ENCODE data around the gene FBXL22.
"Not testable (repeated sequence)": the region's sequence is repeated elsewhere in the genome, so short reads cannot be mapped to it uniquely, and the experiment has no call there.

FBXL22 gene

DNA sequence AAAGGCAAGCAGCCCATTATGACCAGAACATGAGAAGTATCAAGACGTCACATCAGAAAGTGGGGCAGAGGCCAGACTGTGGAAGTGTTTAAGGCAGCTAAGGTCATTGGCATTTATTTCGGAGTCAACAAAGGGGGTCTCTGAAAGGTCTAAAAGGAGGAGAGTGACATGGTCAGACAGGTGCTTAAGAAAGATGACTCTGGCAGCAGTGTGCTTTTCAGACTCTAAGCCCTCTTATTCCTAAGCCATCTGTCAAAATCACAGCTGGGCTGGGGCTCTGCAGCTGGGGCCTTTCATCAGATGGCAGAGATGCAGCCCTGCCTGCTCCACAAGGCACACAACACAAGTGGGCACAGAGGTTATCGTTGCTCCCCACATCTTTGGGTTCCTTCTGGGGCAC lies 14.0 kb downstream of the FBXL22 start:
- no peak for DNase-seq (ENCODE audit: low read depth, low spot score)

DNA sequence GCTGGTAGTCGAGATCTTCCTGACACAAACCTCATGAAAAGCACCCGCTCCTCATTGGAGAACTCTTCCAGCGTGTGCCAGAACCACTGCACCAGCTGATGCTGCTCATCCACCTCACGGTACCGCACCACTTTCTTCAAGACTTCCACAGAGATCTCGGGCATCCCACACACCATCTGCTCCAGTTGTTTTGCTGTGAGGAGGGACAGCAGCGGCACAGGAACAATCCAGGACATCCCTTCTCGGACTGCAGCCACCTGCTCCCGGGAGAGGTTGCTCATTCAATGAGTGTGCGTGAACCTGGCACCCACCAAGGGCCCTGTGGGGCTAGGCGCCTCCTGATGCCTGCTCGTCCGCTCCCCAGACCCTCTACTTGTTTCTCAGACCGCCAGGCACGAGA lies 15.1 kb downstream of the FBXL22 start:
- DNase-seq (ENCODE audit: low read depth, low spot score), result no peak

GRCh38 chr15:63615935-63616334 lies 18.7 kb downstream of the FBXL22 start:
- no peak for DNase-seq (ENCODE audit: low read depth, low spot score)

DNA sequence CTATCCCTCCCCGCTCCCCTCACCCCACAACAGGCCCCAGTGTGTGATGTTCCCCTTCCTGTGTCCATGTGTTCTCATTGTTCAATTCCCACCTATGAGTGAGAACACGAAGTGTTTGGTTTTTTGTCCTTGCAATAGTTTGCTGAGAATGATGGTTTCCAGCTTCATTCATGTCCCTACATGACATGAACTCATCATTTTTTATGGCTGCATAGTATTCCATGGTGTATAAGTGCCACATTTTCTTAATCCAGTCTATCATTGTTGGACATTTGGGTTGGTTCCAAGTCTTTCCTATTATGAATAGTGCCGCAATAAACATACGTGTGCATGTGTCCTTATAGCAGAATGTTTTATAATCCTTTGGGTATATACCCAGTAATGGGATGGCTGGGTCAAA lies 20.0 kb downstream of the FBXL22 start:
- not testable (repeated sequence) for DNase-seq (ENCODE audit: low read depth, low spot score)

GRCh38 chr15:63617627-63618026 lies 20.4 kb downstream of the FBXL22 start:
- not testable (repeated sequence) for DNase-seq (ENCODE audit: low read depth, low spot score)

GRCh38 chr15:63620760-63621159 lies 23.6 kb downstream of the FBXL22 start:
- DNase-seq (ENCODE audit: low read depth, low spot score), result not testable (repeated sequence)

DNA sequence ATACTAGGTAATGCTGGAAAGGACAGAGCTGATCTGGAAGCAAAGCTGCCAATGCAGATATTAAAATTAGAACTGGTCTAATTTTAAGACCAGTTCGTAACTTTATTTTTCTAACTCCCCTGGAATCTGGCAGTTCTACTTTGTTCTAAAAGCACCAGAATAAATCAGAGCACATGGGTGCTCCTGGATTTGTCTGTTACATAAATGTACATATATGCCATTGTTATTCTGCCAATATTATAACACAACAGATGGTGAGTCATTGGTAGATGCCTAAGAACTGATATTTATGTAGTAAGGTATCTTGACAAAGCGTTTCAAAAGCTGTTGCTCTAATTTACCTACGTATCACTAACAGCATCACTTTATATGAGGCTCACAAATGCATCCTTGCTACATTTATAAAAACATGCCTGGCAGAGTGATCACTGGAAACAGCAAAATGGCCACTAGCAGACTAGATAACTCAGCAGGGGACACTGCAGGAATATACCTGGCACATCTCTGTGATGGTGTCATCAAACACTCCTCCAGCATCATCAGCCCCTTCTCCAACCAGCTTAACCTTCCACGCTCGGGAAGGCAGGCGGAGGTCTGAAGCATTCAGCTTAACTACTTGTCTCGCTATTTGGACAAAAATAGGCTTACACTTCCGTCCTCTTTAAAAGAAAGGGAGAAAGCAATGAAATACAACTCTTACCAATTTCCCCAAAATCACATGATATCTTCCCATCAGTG lies 26.2 kb downstream of the FBXL22 start:
- no peak for DNase-seq (ENCODE audit: low read depth, low spot score)

GRCh38 chr15:63626955-63627354 lies 29.8 kb downstream of the FBXL22 start:
- no peak for DNase-seq (ENCODE audit: low read depth, low spot score)

GRCh38 chr15:63628123-63628822 lies 31.1 kb downstream of the FBXL22 start:
- no peak for DNase-seq (ENCODE audit: low read depth, low spot score)

GRCh38 chr15:63630036-63630751 lies 33.0 kb downstream of the FBXL22 start:
- DNase-seq (ENCODE audit: low read depth, low spot score), result no peak

- no peak for DNase-seq (ENCODE audit: low read depth, low spot score)
These were observed 36.1 kb downstream of the FBXL22 start for GRCh38 chr15:63633312-63633711.

DNA sequence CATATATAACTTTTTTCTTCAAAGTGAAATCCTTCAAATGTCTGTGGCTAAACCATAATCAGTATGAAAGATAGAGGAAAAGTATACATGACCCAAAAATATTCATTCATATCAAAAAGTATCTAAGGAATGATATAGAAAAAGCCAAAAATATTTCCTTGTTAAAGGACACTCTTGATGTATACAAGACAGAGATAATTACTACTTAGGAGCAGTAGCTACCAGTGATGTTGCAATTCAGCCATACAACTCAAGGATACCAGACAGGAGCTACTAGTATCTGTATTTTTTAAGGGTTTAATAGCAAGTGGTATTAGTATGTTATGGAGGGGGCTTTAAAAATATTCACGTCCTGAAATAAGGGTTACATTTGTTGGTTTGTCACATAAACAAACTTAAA lies 37.0 kb downstream of the FBXL22 start:
- DNase-seq (ENCODE audit: low read depth, low spot score), result no peak

DNA sequence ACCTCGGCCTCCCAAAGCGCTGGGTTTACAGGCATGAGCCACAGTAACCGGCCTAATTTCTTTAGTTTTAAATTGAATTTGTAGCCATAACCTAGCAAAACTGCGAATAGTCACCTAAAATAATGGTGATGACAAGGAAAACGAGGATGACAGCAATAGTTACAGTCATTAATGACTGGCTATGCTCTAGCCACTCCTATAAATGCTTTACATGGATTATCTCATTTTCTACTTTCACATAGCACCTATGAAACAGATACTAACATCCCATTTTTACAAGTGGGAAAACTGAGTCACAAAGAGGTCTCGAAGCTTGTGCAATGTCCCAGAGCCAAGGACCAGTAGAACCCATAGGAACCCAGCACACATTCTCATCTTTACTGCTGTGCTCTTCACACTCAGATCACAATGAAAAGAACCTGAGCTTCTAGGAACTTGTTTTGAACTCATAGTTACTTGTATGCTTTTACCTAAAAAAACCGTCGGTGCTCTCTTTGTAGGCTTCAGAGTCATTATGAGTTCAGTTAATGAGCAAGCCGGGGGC lies 39.4 kb downstream of the FBXL22 start:
- no peak for DNase-seq (ENCODE audit: low read depth, low spot score)

GRCh38 chr15:63638839-63639238 lies 41.7 kb downstream of the FBXL22 start:
- DNase-seq (ENCODE audit: low read depth, low spot score), result no peak

- DNase-seq (ENCODE audit: low read depth, low spot score), result no peak
These were observed 43.0 kb downstream of the FBXL22 start for GRCh38 chr15:63640146-63640545.

Measured in activated naive CD8-positive, alpha-beta T cell treated with anti-CD3 and anti-CD28 coated beads, Interleukin-2, amount 50 U/mL, for 16 hours (primary cell).